ENCODE data around the gene GRPEL2. TPM values are rescaled to one million over a fixed set of nuclear protein-coding genes. Genes with fewer than 3 reads are reported as not detected.

The GRPEL2 gene
- total and polyA plus RNA-seq, 2 donors (not counting 3 experiments of a cell fraction or from before 2014, with no cell fraction given) = 7.6 to 32.5 TPM

GRCh38 chr5:149381261-149381985 is 36.1 kb downstream of the GRPEL2 start:
- dilution Hi-C loops (cut with MboI; ENCODE audit: extremely low pct_ligation_motif_present, low sequenced_read_pairs) (no loop called here), intact Hi-C loops (cut with micrococcal nuclease) (no loop called here)
- FAIRE-seq = no peak
- H4K20me1 ChIP-seq (replicated peaks; ENCODE audit: control insufficient read depth, extremely low read depth, insufficient read depth, low read length) = no peaks in the 10 kb centered on the region
- H3K4me2 ChIP-seq (ENCODE audit: insufficient read depth, low read length) = no peak overlapping the region
- ChIA-PET POLR2A (no interaction called here), CTCF (interaction anchor here (0.6 to 4.5 kb wide), 17 partner anchors 8 to 237 kb away, joined by 3 to 79 read pairs (median 10); no protein-coding TSS in a partner anchor)
- DNase-seq (ENCODE audit: low read depth, low spot score) = no peak
- TF ChIP-seq JUN (IDR thresholded peaks at IDR 0.05; ENCODE audit: borderline replicate concordance, insufficient read depth, insufficient read length, low read depth) = no peak
- no peak for TF ChIP-seq EZH2 (IDR thresholded peaks at IDR 0.05; ENCODE audit: borderline replicate concordance, low read depth, low read length, severe bottlenecking)
- TF ChIP-seq POLR2AphosphoS5 (IDR thresholded peaks at IDR 0.05; ENCODE audit: insufficient read depth, low read depth, low read length) = no peak
- no peak for TF ChIP-seq FOS (IDR thresholded peaks at IDR 0.05; ENCODE audit: borderline replicate concordance, insufficient read depth, low read length)
- TF ChIP-seq MYC (IDR thresholded peaks at IDR 0.05; ENCODE audit: low read depth, low read length) = no peak
- TF ChIP-seq POLR2A (IDR thresholded peaks at IDR 0.05; ENCODE audit: low read depth, low read length) = no peak
- no peak for TF ChIP-seq MAX (IDR thresholded peaks at IDR 0.05; ENCODE audit: insufficient read depth, insufficient read length)
- TF ChIP-seq GATA2 (IDR thresholded peaks at IDR 0.05; ENCODE audit: insufficient read depth, insufficient read length, low read depth, low read length) = no peak
- TF ChIP-seq CTCF (IDR thresholded peaks at IDR 0.05; ENCODE audit: extremely low read depth in 1 of 2, insufficient read depth in 1 of 2, low read depth in 1 of 2, low read length in 2 of 2) = no peak
- no peaks in the 10 kb centered on the region for H3K36me3 ChIP-seq (ENCODE audit: control insufficient read depth in 2 of 2, extremely low read depth in 1 of 2, insufficient read depth in 2 of 2, low read length in 2 of 2)
- no peaks in the 10 kb centered on the region for H3K4me1 ChIP-seq (ENCODE audit: control insufficient read depth, extremely low read depth, insufficient read depth, low read length)
- no peak overlapping the region for H3K4me3 ChIP-seq (replicated peaks in 1 of 3; ENCODE audit: insufficient read depth in 1 of 3, low read depth in 1 of 3, low read length in 3 of 3)
- H2AFZ ChIP-seq (ENCODE audit: low read depth, low read length) = no peak overlapping the region
- no peaks in the 10 kb centered on the region for H3K27me3 ChIP-seq (ENCODE audit: control insufficient read depth in 2 of 2, insufficient read depth in 2 of 2, low read length in 2 of 2)
- no peaks in the 10 kb centered on the region for H3K9me1 ChIP-seq (replicated peaks; ENCODE audit: control insufficient read depth, extremely low read depth, insufficient read depth, low read length)
- H3K79me2 ChIP-seq (ENCODE audit: control insufficient read depth, insufficient read depth, low read length) = no peaks in the 10 kb centered on the region
- no peaks in the 10 kb centered on the region for H3K9me3 ChIP-seq (replicated peaks; ENCODE audit: control insufficient read depth, insufficient read depth, low read length)
- H3K27ac ChIP-seq (ENCODE audit: insufficient read depth, low read depth, low read length) = no peak overlapping the region
- H3K9ac ChIP-seq (replicated peaks; ENCODE audit: extremely low read depth, insufficient read depth, low read length) = no peak overlapping the region
- no TSS peak for BruUV-seq (replicated peaks)
